Naive thymus-derived CD4-positive, alpha-beta T cell (primary cell): ENCODE measurements around the gene TCF3. TPM values are rescaled to one million over a fixed set of nuclear protein-coding genes. Genes with fewer than 3 reads are reported as not detected.
"Not testable (repeated sequence)": the region's sequence is repeated elsewhere in the genome, so short reads cannot be mapped to it uniquely, and the experiment has no call there.

Experiments used
- ATAC-seq: fragments of 150-1000 bp; cut with Tn5 transposase; 2 replicates; pipeline ENCODE4 v1.10.0; 2021; ENCODE audit warnings: mild to moderate bottlenecking, moderate library complexity
- CTCF ChIA-PET: fragments of 350-600 bp; sonication (Branson Sonifier 250); formaldehyde crosslinking; loops from one replicate; lab custom pipeline; 2021; ENCODE audit warnings: antibody characterized with exemption; lab: Charles Lee
- POLR2A ChIA-PET: fragments of 350-600 bp; sonication (Branson Sonifier 250); formaldehyde crosslinking; loops from one replicate; lab custom pipeline; 2021; ENCODE audit warnings: antibody characterized with exemption, inconsistent platforms; lab: Charles Lee
- DNase-seq, 9 donors: peaks; one replicate each; pipeline versions ENCODE4 v3.0.0 to v3.0.0-alpha.2; 2020 to 2022; ENCODE audit warnings: mixed read lengths in 1 of 9
- H3K27ac ChIP-seq: one replicate; pipeline ENCODE4 v1.7.0; 2013; ENCODE audit warnings: mild to moderate bottlenecking, low read depth, low read length, moderate library complexity
- H3K27me3 ChIP-seq, 2 donors: one replicate each; pipeline ENCODE4 v1.7.0; 2013; ENCODE audit warnings: low read length in 2 of 2, mild to moderate bottlenecking in 2 of 2, moderate library complexity in 2 of 2; ENCODE audit not compliant: control insufficient read depth in 2 of 2, insufficient read depth in 2 of 2
- H3K36me3 ChIP-seq, 3 experiments: 1 replicate in 2 of 3; 2 replicates in 1 of 3; pipeline ENCODE4 v1.7.0; 2013; ENCODE audit warnings: low read length in 3 of 3, mild to moderate bottlenecking in 3 of 3, moderate library complexity in 1 of 3; ENCODE audit not compliant: insufficient read depth in 3 of 3, control insufficient read depth in 2 of 3
- H3K4me1 ChIP-seq, 2 donors: one replicate each; pipeline ENCODE4 v1.7.0; 2013; ENCODE audit warnings: low read length in 2 of 2, mild to moderate bottlenecking in 2 of 2, moderate library complexity in 1 of 2; ENCODE audit not compliant: control insufficient read depth in 2 of 2, insufficient read depth in 2 of 2
- H3K4me3 ChIP-seq: 2 replicates; pipeline ENCODE4 v1.7.0; 2013; ENCODE audit warnings: mild to moderate bottlenecking, low read length
- H3K9me3 ChIP-seq, 3 experiments: 1 replicate in 2 of 3; 2 replicates in 1 of 3; pipeline ENCODE4 v1.7.0; 2013; ENCODE audit warnings: low read length in 3 of 3; ENCODE audit not compliant: control insufficient read depth in 2 of 3
- H3K27ac Mint-ChIP-seq, 9 donors: one replicate each; pipeline ENCODE4 v1.8.0; 2020 to 2022; ENCODE audit warnings: mixed read lengths in 9 of 9, mild to moderate bottlenecking in 8 of 9, moderate library complexity in 5 of 9, inconsistent platforms in 2 of 9
- H3K27me3 Mint-ChIP-seq, 5 donors: one replicate each; pipeline ENCODE4 v1.8.0; 2021 to 2022; ENCODE audit warnings: mixed read lengths in 5 of 5, mild to moderate bottlenecking in 1 of 5
- H3K36me3 Mint-ChIP-seq, 5 donors: one replicate each; pipeline ENCODE4 v1.8.0; 2020 to 2022; ENCODE audit warnings: mixed read lengths in 5 of 5, mild to moderate bottlenecking in 3 of 5, inconsistent platforms in 1 of 5
- H3K4me1 Mint-ChIP-seq, 7 donors: one replicate each; pipeline ENCODE4 v1.8.0; 2020 to 2022; ENCODE audit warnings: mixed read lengths in 7 of 7, mild to moderate bottlenecking in 3 of 7, inconsistent platforms in 1 of 7
- H3K4me3 Mint-ChIP-seq, 10 donors: one replicate each; pipeline ENCODE4 v1.8.0; 2020 to 2022; ENCODE audit warnings: mild to moderate bottlenecking in 10 of 10, mixed read lengths in 10 of 10, moderate library complexity in 6 of 10, inconsistent platforms in 2 of 10
- H3K9me3 Mint-ChIP-seq, 11 donors: one replicate each; pipeline ENCODE4 v1.8.0; 2020 to 2022; ENCODE audit warnings: mixed read lengths in 11 of 11, mild to moderate bottlenecking in 4 of 11, inconsistent platforms in 1 of 11, moderate library complexity in 1 of 11
- intact Hi-C, 2 donors: fragments of 100-400 bp; cut with micrococcal nuclease; formaldehyde crosslinking; loops; one replicate each; pipeline ENCODE4 v1.15.1; 2023
- polyA plus RNA-seq, 2 donors: library from polyadenylated mRNA; unstranded; fragments of 300-500 nt; fragmentation: Illumina TruSeq; gene quantifications; one replicate each; pipeline ENCODE4 v1.2.3, GENCODE V29; 2021
- total RNA-seq, 6 experiments: library from RNA in 5 of 6; stranded (reverse) in 5 of 6; gene quantifications; 1 replicate in 5 of 6; 2 replicates in 1 of 6; pipeline ENCODE4 v1.2.3 and lab custom pipeline; 2021 to 2026

The TCF3 gene
- total and polyA plus RNA-seq, 7 experiments from 2014 or later: 5.8 to 83.6 (median 72.1) TPM

GRCh38 chr19:1668486-1669270, 16.3 kb upstream of the TCF3 start:
- Histone ChIP-seq H3K9me3 (no peaks in the 10 kb centered on the region), H3K4me3 (no peak overlapping the region), H3K27ac (no peak overlapping the region), H3K36me3 (no peaks in the 10 kb centered on the region), H3K4me1 (peaks cover 0 to 12% of the 10 kb centered on the region in 2 donors), H3K27me3 (peaks cover 2 to 11% of the 10 kb centered on the region in 2 donors)
- H3K9me3 Mint-ChIP-seq: peaks cover 0 to 2% (median 0%) of the 10 kb centered on the region in 11 donors
- ATAC-seq: peak; percentile 47
- peak overlapping the region in 1 of 9 donors; percentile 71 for H3K27ac Mint-ChIP-seq
- ChIA-PET CTCF (interaction anchor here (1.0 kb wide), 1 partner anchor 122 kb away, joined by 3 read pairs; no protein-coding TSS in a partner anchor), POLR2A (no interaction called here)
- DNase-seq: peak in 4 of 9 donors; percentile 19 to 34 (median 23)
- intact Hi-C loops: loop anchor here in 1 of 2 donors (2.0 kb wide), 1 partner anchor 16 kb away; the partner anchor contains the start of gene TCF3
- H3K27me3 Mint-ChIP-seq: peaks cover 22 to 43% (median 29%) of the 10 kb centered on the region in 5 donors
- H3K4me3 Mint-ChIP-seq: peak overlapping the region in 4 of 10 donors; percentile 10 to 35 (median 32)
- H3K4me1 Mint-ChIP-seq: peaks cover 6 to 20% (median 10%) of the 10 kb centered on the region in 7 donors
- peaks cover 0 to 6% (median 0%) of the 10 kb centered on the region in 5 donors for H3K36me3 Mint-ChIP-seq

GRCh38 chr19:1668048-1668485, 15.7 kb upstream of the TCF3 start:
- intact Hi-C loops: loop anchor here in 1 of 2 donors (2.0 kb wide), 1 partner anchor 15 kb away; the partner anchor contains the start of gene TCF3
- Mint-ChIP-seq H3K9me3 (peaks cover 0 to 2% (median 0%) of the 10 kb centered on the region in 11 donors), H3K4me1 (peaks cover 6 to 20% (median 10%) of the 10 kb centered on the region in 7 donors), H3K27ac (peak overlapping the region in 1 of 9 donors; percentile 71), H3K27me3 (peaks cover 17 to 40% (median 26%) of the 10 kb centered on the region in 5 donors), H3K4me3 (peak overlapping the region in 2 of 10 donors; percentile 10 to 31), H3K36me3 (peaks cover 0 to 6% (median 0%) of the 10 kb centered on the region in 5 donors)
- H3K36me3 ChIP-seq: no peaks in the 10 kb centered on the region
- H3K4me1 ChIP-seq: peaks cover 0 to 12% of the 10 kb centered on the region in 2 donors
- H3K4me3 ChIP-seq: no peak overlapping the region
- no peak overlapping the region for H3K27ac ChIP-seq
- ChIA-PET CTCF (no interaction called here), POLR2A (no interaction called here)
- H3K9me3 ChIP-seq: no peaks in the 10 kb centered on the region
- peaks cover 2 to 11% of the 10 kb centered on the region in 2 donors for H3K27me3 ChIP-seq
- ATAC-seq (no peak), DNase-seq (no peak)

- H3K27ac Mint-ChIP-seq: no peak overlapping the region
- H3K36me3 ChIP-seq: no peaks in the 10 kb centered on the region
- peaks cover 2 to 7% of the 10 kb centered on the region in 2 donors for H3K27me3 ChIP-seq
- H3K4me3 ChIP-seq: no peak overlapping the region
- H3K9me3 ChIP-seq: no peaks in the 10 kb centered on the region
- no peak overlapping the region for H3K4me3 Mint-ChIP-seq
- peaks cover 17 to 31% (median 22%) of the 10 kb centered on the region in 5 donors for H3K27me3 Mint-ChIP-seq
- H3K27ac ChIP-seq: no peak overlapping the region
- peaks cover 0 to 8% of the 10 kb centered on the region in 2 donors for H3K4me1 ChIP-seq
- peaks cover 0 to 2% (median 0%) of the 10 kb centered on the region in 11 donors for H3K9me3 Mint-ChIP-seq
- H3K4me1 Mint-ChIP-seq: peaks cover 6 to 17% (median 10%) of the 10 kb centered on the region in 7 donors
- peaks cover 0 to 6% (median 0%) of the 10 kb centered on the region in 5 donors for H3K36me3 Mint-ChIP-seq
- POLR2A ChIA-PET: no interaction called here
- DNase-seq (no peak), ATAC-seq (peak; percentile 18)
- intact Hi-C loops: no loop called here
- CTCF ChIA-PET: no interaction called here
These were observed 13.2 kb upstream of the TCF3 start for GRCh38 chr19:1665565-1666047.

- Mint-ChIP-seq H3K4me3 (no peak overlapping the region), H3K9me3 (peaks cover 0 to 4% (median 0%) of the 10 kb centered on the region in 11 donors), H3K27ac (no peak overlapping the region), H3K27me3 (peaks cover 11 to 22% (median 15%) of the 10 kb centered on the region in 5 donors), H3K4me1 (peaks cover 6 to 17% (median 9%) of the 10 kb centered on the region in 7 donors), H3K36me3 (peaks cover 0 to 6% (median 0%) of the 10 kb centered on the region in 5 donors)
- DNase-seq (no peak), ATAC-seq (no peak)
- no peaks in the 10 kb centered on the region for H3K36me3 ChIP-seq
- H3K4me1 ChIP-seq: peaks cover 0 to 7% of the 10 kb centered on the region in 2 donors
- intact Hi-C loops: no loop called here
- no peak overlapping the region for H3K4me3 ChIP-seq
- peaks cover 0 to 7% of the 10 kb centered on the region in 2 donors for H3K27me3 ChIP-seq
- POLR2A ChIA-PET: no interaction called here
- CTCF ChIA-PET: no interaction called here
- no peak overlapping the region for H3K27ac ChIP-seq
- H3K9me3 ChIP-seq: no peaks in the 10 kb centered on the region
These were observed 11.4 kb upstream of the TCF3 start for GRCh38 chr19:1663852-1664251.

GRCh38 chr19:1663227-1663626, 10.8 kb upstream of the TCF3 start:
- intact Hi-C loops, H3K9me3 Mint-ChIP-seq, CTCF ChIA-PET, H3K4me3 ChIP-seq, H3K27ac Mint-ChIP-seq, H3K9me3 ChIP-seq, H3K27me3 ChIP-seq, H3K4me1 ChIP-seq, DNase-seq, ATAC-seq, POLR2A ChIA-PET, H3K36me3 ChIP-seq, H3K27ac ChIP-seq, H3K4me3 Mint-ChIP-seq, H3K36me3 Mint-ChIP-seq: not testable (repeated sequence)
- H3K4me1 Mint-ChIP-seq: peaks cover 4 to 13% (median 5%) of the 10 kb centered on the region in 7 donors
- H3K27me3 Mint-ChIP-seq: peaks cover 6 to 17% (median 10%) of the 10 kb centered on the region in 5 donors

GRCh38 chr19:1661995-1662394, 9.6 kb upstream of the TCF3 start:
- Histone ChIP-seq H3K4me1 (no peaks in the 10 kb centered on the region), H3K27me3 (no peaks in the 10 kb centered on the region), H3K36me3 (no peaks in the 10 kb centered on the region), H3K9me3 (no peaks in the 10 kb centered on the region), H3K4me3 (no peak overlapping the region), H3K27ac (no peak overlapping the region)
- ChIA-PET POLR2A (no interaction called here), CTCF (interaction anchor here (1.1 kb wide), 1 partner anchor 9 kb away, joined by 3 read pairs; no protein-coding TSS in a partner anchor)
- no peak overlapping the region for H3K4me3 Mint-ChIP-seq
- ATAC-seq (no peak), DNase-seq (no peak)
- peaks cover 0 to 9% (median 0%) of the 10 kb centered on the region in 5 donors for H3K27me3 Mint-ChIP-seq
- H3K9me3 Mint-ChIP-seq: peaks cover 0 to 4% (median 0%) of the 10 kb centered on the region in 11 donors
- no peaks in the 10 kb centered on the region for H3K36me3 Mint-ChIP-seq
- H3K4me1 Mint-ChIP-seq: peaks cover 0 to 10% (median 0%) of the 10 kb centered on the region in 7 donors
- intact Hi-C loops: no loop called here
- no peak overlapping the region for H3K27ac Mint-ChIP-seq
